Inferior parietal cortex (tissue), 1 donor: Measurements from ENCODE around the gene CDK5.

Source experiments
- DNase-seq: peaks from one replicate; pipeline ENCODE4 v3.0.0-alpha.2; 2016; ENCODE audit errors: extremely low spot score

Gene CDK5

DNA sequence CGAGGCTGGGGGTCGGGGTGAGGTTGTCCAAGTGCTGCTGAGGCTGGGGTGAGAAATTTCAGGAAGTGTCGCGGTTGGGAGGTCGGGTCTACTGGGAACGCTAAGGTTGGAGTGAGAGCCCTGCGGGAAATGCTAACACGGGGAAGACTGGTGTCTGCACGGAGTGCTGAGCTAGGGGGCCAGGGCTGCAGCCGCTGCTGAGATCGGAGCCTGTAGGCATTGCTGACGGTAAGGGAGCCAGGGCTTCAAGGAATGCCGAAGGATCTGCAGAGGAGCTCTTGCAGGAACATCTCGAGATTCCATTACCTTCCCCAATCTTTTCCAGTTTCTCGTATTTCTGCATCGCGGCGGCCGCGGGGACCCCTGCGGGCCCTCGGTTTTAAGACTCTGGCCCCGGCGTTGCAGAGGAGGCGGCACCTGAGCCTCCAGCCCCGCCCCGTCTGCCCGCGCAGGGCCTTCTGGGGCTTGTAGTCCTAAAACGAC, at the start of gene CDK5:
Gene CDK5 (minus strand): TSS at position 392 of the 483 bp plus-strand sequence. CDS start 49 bp downstream, at position 343.
- no peak for DNase-seq

DNA sequence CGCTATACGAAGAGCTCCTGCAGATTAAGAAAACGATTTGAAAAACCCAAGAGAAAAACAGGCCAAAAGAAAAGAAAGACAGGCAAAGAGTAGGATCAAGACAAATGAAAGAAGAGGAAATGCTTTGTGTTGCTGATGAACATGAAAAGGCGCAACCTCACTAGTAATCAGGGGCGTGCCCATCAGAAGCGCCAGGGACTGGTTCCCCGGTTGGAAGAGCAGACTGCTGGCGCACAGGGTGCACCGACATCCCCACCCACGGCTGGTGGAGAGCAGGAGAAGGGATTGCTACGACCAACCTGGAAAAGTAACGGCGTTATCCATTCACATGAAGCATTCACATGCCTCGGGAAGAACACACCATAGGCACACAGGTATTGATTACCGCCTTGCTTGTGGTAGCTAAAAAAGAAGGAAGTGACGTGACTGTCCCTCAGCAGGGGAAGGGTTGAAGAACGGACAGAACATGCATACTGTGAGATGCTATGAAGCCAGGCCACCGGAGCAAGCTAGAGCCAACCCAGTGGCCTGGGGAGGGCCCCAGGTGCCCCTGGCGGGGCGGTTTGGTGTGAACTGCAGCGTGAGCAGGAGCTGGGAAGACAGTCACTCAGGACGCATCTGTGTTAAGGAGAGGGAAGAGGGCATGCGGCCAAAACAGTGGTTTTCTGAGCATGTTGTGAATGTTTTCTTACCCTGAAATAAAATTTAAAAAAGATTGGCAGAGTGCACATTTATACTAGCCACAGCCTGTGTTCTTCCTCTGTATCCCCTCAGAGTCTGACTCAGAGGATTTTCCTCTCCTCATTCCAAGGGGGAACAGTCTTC, 46.9 kb upstream of the CDK5 start:
- no peak for DNase-seq

DNA sequence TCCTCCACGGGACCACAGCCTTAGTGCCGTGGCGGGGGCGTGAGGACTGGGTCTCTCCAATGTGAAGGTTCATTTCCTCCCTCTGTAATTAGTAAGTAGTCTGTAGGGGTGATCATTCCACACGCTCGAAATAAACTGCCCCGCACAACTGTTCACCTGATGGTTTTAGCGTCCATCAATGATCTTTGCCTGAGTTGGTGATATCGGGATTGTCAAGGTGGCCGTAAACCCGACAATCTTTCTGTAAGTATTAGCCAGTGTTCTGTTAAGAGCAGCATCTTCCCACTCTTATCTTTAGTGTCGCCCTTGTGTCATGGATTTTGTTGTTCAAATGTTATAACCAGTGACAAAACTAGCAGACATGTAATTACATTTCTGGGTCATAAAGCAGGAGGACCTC, 46.3 kb upstream of the CDK5 start:
- DNase-seq, result no peak

DNA sequence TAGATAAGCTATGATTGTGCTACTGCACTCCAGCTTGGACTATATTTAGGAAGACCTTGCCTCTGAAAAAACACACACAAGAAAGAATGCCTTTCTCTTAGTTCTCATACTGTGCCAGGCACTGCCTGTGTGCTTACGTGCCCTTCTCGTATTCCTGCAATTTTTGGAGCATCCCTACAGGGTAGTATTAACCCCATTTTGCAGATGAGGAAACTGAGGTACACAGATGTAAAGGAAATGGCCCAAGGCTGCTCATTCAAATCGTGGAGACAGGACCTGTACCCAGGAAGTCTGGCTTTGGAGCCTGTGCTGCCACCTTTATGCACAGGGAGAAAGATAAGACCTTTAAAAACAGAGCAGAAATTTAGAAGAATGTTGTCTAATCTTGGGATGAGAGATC, 45.3 kb upstream of the CDK5 start:
- no peak for DNase-seq

DNA sequence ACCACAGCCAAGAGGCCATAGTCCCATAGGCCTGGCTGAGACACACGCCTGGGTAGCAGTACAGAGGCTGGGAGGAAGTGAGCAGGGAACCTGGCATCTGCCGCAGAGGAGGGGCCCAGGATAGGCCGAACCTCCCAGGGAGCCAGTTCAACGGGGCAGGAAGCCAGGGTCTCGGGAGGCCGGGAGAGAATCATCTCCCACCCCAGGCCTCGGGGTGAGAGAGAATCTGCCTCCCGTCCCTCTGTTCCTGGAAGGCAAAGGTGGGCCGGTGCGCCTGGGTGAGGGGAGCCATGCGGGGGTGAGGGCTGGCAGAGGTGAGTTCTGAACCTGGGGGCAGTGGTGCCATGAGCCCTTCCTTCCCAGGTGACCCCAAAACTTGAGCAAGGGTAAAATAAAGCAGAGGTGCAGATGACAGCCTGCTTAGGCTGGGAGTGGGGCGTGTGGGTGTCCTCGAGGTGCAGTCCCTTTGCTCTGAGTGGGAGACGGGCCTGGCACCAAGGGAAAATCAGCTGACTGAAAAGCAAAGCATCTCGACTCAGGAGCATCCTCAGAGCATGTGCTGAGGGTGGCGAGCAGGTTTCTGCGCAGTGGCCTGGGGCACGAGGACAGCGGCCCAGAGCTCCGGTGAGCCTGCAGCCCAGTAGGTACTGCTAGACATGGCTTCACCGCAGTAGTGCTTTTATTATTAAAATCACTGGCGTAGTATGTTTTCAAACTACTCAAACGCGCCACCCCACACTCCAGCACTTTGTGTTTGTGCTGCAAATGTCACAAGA, 44.1 kb upstream of the CDK5 start:
- no peak for DNase-seq

DNA sequence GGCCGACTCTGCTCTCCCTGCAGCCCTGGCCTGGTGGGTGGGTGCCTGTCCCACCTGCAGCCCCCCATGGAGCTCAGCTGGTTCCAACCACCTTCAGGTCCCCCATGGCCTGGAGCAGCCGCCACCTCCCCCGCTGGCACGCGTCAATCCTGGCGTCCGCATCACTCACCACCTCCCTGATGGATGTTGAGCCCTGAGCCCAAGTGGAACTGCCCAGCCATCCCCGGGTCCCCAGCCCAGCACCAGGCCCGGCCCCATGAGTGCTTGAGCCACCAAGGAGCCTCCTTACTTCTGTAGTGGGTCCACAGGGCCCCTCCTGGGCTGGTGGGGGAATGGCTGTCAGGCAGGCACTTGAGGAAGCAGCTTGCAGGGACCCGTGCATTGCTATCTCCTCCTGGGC, 43.2 kb upstream of the CDK5 start:
- DNase-seq, result no peak

DNA sequence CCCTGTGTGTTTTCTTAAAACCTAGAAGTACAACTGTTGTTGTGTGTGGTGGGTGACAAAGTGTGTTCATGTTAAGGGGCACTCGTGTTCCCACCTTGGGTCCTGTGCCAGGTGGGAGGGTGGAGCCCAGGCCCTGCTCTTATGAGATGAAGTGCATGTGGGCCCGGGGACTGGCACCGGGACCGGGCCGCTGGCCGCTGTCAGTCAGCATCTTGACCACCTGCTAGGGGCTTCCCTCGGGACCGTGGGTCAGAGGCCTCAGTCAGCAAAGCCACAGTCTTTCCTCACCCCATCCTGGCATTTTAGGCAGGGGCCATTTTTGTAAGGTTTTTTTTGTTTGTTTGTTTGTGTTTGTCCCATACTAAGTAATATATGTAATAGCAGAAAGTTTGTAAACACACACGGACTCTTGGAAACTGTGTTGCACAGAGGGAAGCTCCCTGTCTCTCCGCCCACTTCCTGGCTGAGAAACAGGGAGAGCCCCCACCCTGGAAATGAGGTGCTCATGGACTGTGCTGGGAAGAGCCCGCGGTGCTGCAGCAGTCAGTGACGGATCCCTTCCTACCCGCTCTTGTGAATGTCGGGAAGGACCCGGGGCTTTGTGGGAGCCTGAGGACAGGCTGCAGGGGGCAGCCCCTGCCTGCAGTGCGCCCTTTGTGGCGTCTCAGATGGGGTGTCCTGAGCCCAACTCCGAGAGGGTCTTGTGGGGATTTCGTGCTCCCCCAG, 42.0 kb upstream of the CDK5 start:
- no peak for DNase-seq

DNA sequence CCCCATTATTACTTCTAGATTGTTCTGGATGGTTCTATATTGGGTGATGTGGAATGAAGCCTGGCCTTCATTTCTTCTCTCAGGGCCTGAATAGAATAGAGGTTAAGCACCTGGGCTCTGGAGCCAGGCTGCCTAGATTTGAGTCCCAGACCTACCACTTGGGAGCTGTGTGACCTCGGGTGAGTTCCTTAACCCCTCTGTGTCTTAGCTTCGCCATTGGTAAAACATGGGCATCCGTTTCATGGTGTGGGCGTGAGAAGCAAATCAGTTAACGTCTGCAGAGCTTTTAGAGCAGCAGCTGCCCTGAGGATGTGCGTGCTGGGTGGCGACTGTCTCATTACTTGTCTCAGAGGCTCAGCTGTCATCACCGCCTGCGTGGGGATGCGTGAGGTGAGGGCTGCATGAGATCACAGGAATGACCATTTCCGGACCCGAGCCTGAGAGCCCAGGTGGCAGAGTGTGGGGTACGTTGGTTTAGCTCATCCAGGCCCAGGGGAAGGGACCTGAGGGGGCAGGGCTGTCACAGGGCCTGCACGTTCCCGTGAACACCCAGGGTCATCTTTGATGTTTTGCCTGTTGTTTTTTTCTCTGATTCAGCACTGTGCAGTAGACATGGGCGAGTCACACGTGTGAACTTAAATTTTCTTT, 38.3 kb upstream of the CDK5 start:
- no peak for DNase-seq

DNA sequence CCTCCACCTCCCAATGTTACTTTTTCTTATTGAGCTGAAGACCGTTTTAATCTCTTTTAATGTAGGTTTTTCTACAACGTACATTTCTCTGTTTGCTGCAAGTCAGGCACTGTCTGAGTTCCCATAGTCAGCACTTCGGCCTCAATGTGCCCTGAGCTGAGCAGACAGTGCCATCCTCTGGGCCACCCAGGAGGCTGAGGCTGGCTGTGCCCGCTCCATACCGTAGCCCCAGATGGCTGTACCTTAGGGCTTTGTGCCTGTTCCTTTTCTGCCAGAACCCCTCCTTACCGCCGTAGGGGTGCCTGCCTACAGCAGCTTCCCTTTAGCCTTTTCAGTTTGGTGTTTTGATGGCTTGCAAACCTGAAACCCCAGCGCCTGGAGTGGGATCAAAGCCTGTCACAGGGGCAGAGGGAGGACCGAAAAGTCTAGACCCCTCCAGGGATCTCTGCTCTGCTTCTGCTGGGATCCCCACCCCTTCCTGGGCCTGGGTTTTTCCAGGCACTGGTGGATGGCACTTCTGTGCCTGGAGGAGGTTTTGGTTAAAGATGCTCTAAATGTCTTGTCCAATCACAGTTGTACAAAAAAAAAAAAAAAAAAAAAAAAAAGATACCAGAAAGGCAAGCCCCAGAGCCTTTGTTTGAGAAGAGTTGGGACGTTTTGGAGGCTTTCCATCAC, 37.6 kb upstream of the CDK5 start:
- DNase-seq, result no peak

DNA sequence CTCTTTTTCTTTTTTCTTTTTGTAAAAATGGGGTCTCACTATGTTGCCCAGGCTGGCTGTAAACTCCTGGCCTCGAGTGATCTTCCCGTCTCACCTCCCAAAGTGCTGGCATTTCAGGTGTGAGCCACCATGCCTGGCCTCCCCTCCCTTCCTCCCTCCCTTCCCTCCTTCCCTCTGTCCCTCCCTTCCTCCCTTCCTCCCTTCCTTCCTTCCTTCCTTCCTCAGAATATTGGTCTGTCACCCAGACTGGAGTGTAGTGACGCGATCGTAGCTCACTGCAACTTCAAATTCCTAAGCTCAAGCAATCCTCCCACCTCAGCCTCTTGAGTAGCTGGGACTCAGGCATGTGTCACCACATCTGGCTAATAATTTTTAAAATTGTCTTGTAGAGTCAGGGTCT, 37.0 kb upstream of the CDK5 start:
- DNase-seq, result no peak

DNA sequence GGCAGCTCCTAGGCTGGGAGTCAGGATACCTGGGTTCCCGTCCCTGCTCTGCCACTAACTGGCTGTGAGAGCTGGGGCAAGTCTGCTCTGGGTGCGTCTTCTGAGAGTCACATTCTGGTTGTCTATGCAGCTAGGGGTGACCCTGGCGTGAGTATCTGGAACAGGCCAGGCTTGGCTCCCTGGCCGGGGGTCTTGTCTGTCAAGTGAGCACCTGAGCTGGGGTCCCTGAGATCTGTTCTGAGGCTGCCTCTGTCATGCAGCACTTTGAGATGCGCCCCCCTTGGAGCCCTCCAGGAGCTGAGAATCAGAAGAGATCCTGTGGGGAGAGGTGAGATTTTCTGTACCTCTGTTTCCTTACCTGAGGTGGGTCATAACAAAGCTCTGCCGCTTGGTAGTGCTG, 36.1 kb upstream of the CDK5 start:
- DNase-seq, result no peak

DNA sequence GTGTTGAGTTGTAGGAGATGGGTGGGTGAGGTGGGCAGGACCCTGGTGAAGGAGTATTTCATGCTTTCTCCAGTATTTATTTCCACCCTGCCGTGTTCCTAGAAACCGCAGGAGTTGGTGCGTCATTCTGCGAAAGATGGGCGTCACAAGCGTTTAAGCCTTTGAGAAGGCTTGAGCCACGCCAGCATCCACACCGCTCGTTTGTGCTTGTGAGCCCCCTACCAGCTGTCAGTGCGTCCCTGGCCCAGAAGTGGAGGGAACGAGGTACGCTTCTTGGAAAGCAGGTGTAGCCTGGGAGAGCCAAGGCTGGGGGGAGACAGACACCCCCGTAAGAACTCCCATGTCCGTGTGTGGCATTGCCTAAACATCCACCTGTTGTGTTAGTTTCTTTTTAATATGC, 34.3 kb upstream of the CDK5 start:
- no peak for DNase-seq

DNA sequence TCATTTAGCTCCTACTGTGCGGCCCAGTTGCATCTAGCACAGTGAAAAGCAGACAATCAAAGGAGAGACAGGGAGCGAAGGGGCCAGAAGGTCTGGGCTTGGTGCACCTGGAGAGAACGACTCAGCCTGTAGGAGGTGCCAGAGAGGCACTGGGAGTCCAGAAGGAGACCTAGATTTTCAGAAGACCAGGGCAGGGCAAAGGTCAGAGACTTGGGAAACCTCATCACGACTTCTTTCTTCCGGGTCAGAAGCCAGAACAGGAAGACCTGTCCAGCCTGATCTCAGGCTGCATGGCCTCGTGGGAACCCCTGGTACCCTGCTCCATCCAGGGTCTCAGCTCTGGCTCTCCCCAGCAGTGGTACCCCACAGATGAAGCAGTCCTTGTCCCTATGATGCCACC, 33.7 kb upstream of the CDK5 start:
- DNase-seq, result no peak

DNA sequence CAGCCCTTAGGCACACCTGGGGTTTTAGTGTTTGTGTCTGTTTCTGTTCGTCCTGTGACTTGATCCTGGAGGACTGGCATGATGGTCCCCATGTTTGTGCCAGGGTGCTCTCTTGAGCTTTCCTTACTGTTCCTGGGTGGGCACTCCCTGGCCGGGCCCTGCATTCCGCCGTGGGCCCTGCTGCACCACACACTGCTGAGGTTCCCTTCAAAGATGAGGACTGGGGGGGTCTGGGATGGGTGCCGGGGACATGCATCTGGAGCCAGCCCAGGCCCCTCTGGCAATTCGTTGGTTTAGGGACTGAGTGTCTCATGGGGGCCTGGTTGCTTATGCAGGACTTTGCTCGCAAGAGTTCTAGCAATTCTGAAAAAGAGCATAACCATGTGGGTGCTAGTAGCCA, 33.3 kb upstream of the CDK5 start:
- DNase-seq, result no peak

DNA sequence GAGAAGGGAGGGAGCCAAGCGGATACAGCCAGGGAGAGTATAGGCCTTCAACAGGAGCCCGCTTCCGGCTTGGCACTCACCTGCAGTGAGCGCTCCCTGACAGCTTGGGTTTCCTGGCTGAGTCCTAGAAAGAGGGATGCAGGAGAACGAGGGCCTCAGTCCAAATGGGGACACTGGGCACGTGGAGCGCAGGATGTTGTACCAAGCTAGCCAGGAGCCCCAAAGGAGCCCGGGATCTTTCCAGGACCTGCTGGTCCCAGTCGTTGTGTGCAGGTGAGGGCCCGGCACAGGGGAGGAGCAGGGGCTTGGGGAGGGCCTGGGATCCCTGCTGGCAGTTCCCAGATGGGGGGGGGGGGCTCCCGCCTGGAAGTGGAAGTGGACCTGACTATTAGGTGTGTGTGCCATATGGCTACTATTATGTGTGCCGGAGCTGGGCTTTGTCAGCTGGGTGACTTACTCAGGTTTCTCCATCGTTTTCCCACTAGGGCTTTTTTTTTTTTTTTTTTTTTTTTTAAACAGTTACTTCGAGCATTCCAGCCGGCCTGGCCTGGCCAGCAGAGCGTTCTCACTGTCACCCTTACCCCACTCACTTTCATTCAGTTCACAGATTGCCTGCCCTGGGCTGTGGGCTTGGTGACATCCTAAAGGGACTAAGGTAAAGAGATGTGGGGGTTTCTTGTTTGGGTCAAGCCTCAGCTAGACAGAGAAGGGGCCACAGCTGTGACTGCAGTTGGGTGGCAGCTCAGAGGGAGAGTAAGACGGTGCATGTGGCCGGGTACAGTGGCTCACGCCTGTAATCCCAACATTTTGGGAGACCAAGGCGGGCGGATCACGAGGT, 32.4 kb upstream of the CDK5 start:
- DNase-seq, result no peak

DNA sequence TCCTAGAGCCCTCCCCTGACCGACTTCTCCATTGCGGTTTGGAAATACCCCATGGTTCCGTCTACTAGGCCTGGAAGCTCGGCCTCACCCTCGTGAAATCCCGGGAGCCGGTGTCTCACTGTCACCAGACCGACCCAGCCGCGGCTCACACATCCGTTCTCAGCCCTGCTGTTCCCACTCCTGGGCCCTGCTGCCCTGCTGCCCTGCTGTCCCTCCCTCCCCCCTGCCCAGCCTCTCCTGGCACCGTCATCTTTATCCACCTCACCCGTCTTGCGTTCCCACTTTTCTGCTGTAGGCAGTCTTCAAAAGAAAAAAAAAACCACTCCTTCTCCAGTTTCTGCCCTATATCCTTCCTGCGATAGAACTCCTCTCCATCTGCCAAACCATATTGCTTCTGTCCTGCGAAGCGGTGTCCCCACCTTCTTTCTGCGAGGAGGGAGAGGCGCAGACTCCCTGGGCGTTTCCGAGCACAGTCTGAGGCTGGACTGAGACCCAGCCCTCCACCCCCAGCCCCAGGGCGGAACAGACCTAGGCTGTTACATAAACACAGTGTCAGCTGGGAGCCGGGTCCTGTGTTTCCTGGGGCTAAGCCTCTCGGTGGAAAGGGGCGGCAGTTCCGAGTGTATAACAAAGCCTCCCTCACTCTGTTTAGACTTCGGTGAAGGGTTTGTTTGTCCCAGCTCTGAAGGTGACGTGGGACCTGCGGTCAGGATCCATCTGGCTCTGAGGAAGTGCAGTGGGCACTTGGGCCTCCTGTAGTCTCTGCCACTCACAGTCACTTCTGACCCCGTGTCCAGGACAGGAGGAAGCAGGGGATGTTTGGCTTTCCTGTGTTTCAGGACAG, 31.4 kb upstream of the CDK5 start:
- no peak for DNase-seq

DNA sequence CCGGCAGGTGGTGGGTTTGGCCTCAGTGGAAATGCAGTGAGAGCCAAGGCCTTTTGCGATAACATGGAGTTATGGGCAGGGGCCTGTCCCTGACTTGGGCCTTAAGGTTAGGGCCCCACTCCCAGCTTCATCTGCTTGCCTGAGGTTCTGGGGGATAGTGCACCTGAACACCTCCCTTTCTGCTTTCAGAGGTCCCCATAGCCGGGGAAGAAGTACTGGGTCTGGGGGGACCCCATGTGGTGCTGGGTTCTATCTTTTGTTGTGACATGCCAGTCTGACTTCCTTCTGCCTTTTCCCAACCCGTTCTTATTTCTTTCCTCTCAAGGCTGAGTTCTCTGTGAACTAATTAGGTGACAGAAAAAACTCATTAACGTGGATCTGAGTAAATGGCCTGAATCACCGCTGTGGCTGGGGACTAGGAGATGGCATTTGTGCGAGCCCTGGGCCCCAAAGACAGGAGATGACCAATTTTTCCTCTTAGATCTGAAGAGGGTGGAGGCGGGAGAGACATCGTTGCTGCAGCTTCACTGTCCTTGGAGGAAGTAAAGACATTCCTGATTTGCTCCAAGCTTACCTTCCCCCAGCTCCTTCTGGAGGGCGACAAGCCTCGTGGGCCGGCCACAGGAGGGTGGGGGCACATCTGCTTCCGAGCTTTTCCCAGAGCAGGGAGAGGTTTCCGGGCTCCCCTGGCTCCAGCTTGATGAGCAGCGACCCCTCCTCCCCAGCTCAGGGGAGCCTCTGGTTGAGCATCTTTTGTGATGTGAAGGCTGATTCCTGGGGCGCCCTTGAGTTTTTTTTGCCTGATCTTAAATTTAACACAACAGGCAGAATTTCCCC, 30.5 kb upstream of the CDK5 start:
- no peak for DNase-seq

DNA sequence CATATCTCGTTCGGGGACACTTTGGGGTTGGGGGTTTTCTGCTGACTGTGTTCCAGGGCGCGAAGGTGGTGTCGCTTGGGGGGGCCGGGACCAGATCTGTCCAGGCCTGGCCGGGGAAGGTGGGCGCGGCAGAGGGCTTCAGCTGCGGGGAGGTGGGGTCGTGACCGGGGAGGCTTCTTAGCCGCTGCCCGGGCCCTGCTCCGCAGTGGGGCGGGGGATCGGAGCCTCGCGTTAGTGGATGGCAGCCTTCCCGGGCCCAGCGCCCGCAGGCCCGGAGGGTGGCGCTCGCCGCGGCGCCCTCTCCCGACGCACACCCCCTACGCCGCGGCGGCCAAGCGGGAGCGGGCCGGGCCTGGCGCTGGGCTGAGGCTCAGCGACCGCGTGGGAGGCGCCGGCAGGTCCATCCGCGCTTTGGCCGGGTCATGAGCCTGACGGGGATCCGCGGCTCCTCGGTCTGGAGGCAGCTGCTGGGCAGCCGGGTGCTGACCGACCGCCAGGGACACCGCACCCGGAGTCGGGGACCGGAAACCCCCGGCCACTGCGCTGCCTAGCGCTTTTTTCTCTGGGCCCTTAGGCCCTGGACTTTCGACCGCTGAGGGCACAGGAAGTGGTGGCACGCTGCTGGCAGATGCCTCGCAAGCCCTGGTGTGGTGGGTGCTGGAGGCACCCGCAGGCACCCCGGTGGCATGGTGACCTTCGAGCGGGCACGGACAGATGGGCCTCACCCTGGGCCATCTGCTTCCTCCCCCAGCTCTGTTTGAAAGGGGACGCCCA, 29.7 kb upstream of the CDK5 start:
- no peak for DNase-seq
